GM23338 (cell line): ENCODE results near the gene IL36B. TPM values are rescaled to one million over a fixed set of nuclear protein-coding genes. Genes with fewer than 3 reads are reported as not detected.

Experiments
- ATAC-seq: fragments of 200-7000 bp; cut with Tn5 transposase; 3 replicates; pipeline ENCODE4 v1.9.1; 2020
- DNase-seq: peaks from one replicate; pipeline ENCODE4 v3.0.0-alpha.2; 2015; ENCODE audit warnings: low spot score
- H2AFZ ChIP-seq: fragments of 200-600 bp; sonication (generic); 2 replicates; pipeline ENCODE4 v1.8.0; 2016; ENCODE audit warnings: antibody characterized with exemption, mild to moderate bottlenecking, moderate library complexity
- H3F3A ChIP-seq: fragments of 200-600 bp; sonication (generic); replicated peaks from 2 replicates; pipeline ENCODE4 v1.8.0; 2017; ENCODE audit warnings: antibody characterized with exemption, mixed run types, low read depth
- H3K27ac ChIP-seq: fragments of 200-600 bp; sonication (generic); 2 replicates; pipeline ENCODE4 v1.6.1; 2016; ENCODE audit warnings: low read depth
- H3K27me3 ChIP-seq: fragments of 200-600 bp; sonication (generic); 2 replicates; pipeline ENCODE4 v1.8.0; 2016; ENCODE audit warnings: mild to moderate bottlenecking, mixed run types, moderate library complexity; ENCODE audit not compliant: insufficient read depth
- H3K36me3 ChIP-seq: fragments of 200-600 bp; sonication (generic); 2 replicates; pipeline ENCODE4 v1.8.0; 2016; ENCODE audit warnings: mild to moderate bottlenecking; ENCODE audit not compliant: insufficient read depth
- H3K4me1 ChIP-seq: fragments of 200-600 bp; sonication (generic); 2 replicates; pipeline ENCODE4 v1.8.0; 2016; ENCODE audit warnings: mild to moderate bottlenecking, moderate library complexity; ENCODE audit not compliant: insufficient read depth
- H3K4me2 ChIP-seq: fragments of 200-600 bp; sonication (generic); 2 replicates; pipeline ENCODE4 v1.7.1; 2017; ENCODE audit warnings: mixed run types
- H3K4me3 ChIP-seq: fragments of 200-600 bp; sonication (generic); 2 replicates; pipeline ENCODE4 v1.6.1; 2016; ENCODE audit warnings: mixed run types
- H3K79me2 ChIP-seq: fragments of 200-600 bp; sonication (generic); replicated peaks from 2 replicates; pipeline ENCODE4 v1.8.0; 2017; ENCODE audit warnings: mild to moderate bottlenecking; ENCODE audit not compliant: insufficient read depth
- H3K9me2 ChIP-seq: fragments of 200-600 bp; sonication (generic); 2 replicates; pipeline ENCODE4 v1.8.0; 2017; ENCODE audit not compliant: insufficient read depth
- H4K20me1 ChIP-seq: fragments of 200-600 bp; sonication (generic); replicated peaks from 2 replicates; pipeline ENCODE4 v1.8.0; 2017; ENCODE audit warnings: mild to moderate bottlenecking; ENCODE audit not compliant: insufficient read depth
- H3K27ac Mint-ChIP-seq: 2 replicates; pipeline ENCODE4 v1.8.0; 2020; ENCODE audit warnings: inconsistent platforms, mild to moderate bottlenecking, moderate library complexity, mixed read lengths
- H3K27me3 Mint-ChIP-seq: 3 replicates; pipeline ENCODE4 v1.8.0; 2022; ENCODE audit warnings: low read depth, mild to moderate bottlenecking, moderate library complexity, mixed read lengths, inconsistent platforms; ENCODE audit not compliant: insufficient read depth, poor library complexity
- H3K36me3 Mint-ChIP-seq: 3 replicates; pipeline ENCODE4 v1.8.0; 2021; ENCODE audit warnings: low read depth, mild to moderate bottlenecking, inconsistent platforms, moderate library complexity, mixed read lengths
- H3K4me1 Mint-ChIP-seq: 3 replicates; pipeline ENCODE4 v1.8.0; 2020; ENCODE audit warnings: mild to moderate bottlenecking, inconsistent platforms, mixed read lengths
- H3K4me3 Mint-ChIP-seq: 3 replicates; pipeline ENCODE4 v1.8.0; 2021; ENCODE audit warnings: moderate library complexity, mild to moderate bottlenecking, inconsistent platforms, mixed read lengths
- H3K9me3 Mint-ChIP-seq: 3 replicates; pipeline ENCODE4 v1.8.0; 2020; ENCODE audit warnings: moderate library complexity, mild to moderate bottlenecking, inconsistent platforms, mixed read lengths
- CREB1 ChIP-seq: fragments of 250-450 bp; sonication (Bioruptor Pico); IDR thresholded peaks from 2 replicates; pipeline ENCODE4 v1.5.0; 2020; ENCODE audit warnings: low read depth, mild to moderate bottlenecking, moderate library complexity
- CTCF ChIP-seq, 2 experiments: fragments of 200-600 bp in 1 of 2; sonication (generic) in 1 of 2; conservative IDR thresholded peaks; 2 replicates each; pipeline versions ENCODE4 v1.5.1 to v1.6.1; 2016 to 2017; ENCODE audit warnings: antibody characterized with exemption in 2 of 2, low read depth in 2 of 2, mild to moderate bottlenecking in 2 of 2, moderate library complexity in 1 of 2
- ETS1 ChIP-seq: IDR thresholded peaks from 2 replicates; pipeline ENCODE4 v1.6.1; 2016; ENCODE audit warnings: antibody characterized with exemption
- EZH2 ChIP-seq: fragments of 200-600 bp; sonication (generic); IDR thresholded peaks from one replicate; pipeline ENCODE4 v1.8.0; 2017; ENCODE audit warnings: antibody characterized with exemption, mild to moderate bottlenecking, low read depth; ENCODE audit not compliant: unreplicated experiment
- EZH2phosphoT487 ChIP-seq: fragments of 200-600 bp; sonication (generic); IDR thresholded peaks from one replicate; pipeline ENCODE4 v1.8.1; 2018; ENCODE audit warnings: antibody characterized with exemption; ENCODE audit not compliant: unreplicated experiment
- JUNB ChIP-seq: IDR thresholded peaks from one replicate; pipeline ENCODE4 v1.6.1; 2016; ENCODE audit warnings: antibody characterized with exemption; ENCODE audit not compliant: unreplicated experiment
- NANOG ChIP-seq: IDR thresholded peaks from 2 replicates; pipeline ENCODE4 v1.6.1; 2016; ENCODE audit warnings: antibody characterized with exemption, borderline replicate concordance
- POLR2AphosphoS5 ChIP-seq: IDR thresholded peaks from 2 replicates; pipeline ENCODE4 v1.6.1; 2016; ENCODE audit warnings: antibody characterized with exemption, low read depth
- REST ChIP-seq: IDR thresholded peaks from one replicate; pipeline ENCODE4 v1.6.1; 2018; ENCODE audit warnings: antibody characterized with exemption; ENCODE audit not compliant: unreplicated experiment
- STAT1 ChIP-seq: IDR thresholded peaks from one replicate; pipeline ENCODE4 v1.6.1; 2016; ENCODE audit warnings: antibody characterized with exemption; ENCODE audit not compliant: unreplicated experiment
- ZNF114 ChIP-seq: fragments of 250-450 bp; sonication (Bioruptor Pico); IDR thresholded peaks from 2 replicates; pipeline ENCODE4 v1.5.0; 2020; ENCODE audit warnings: mild to moderate bottlenecking, moderate library complexity
- ZNF331 ChIP-seq: fragments of 250-450 bp; sonication (Bioruptor Pico); IDR thresholded peaks from 2 replicates; pipeline ENCODE4 v1.5.0; 2020; ENCODE audit warnings: low read depth, mild to moderate bottlenecking, moderate library complexity
- polyA plus RNA-seq: library from polyadenylated mRNA; unstranded; fragments of >200 nt; fragmentation: Nextera tagmentation; extraction: Ambion mirVana; gene quantifications from 2 replicates; pipeline ENCODE4 v1.2.1, GENCODE V29; 2016
- total RNA-seq: library from RNA; depleted of rRNA; stranded (reverse); fragments of >200 nt; shearing (Covaris generic); gene quantifications from 2 replicates; pipeline ENCODE4 v1.2.3, GENCODE V29; 2014

IL36B gene
- total and polyA plus RNA-seq, 2 experiments from 2014 or later = not detected

GRCh38 chr2:113032737-113033136 is 19.9 kb downstream of the IL36B start (continued):
- TF ChIP-seq REST = no peak

GRCh38 chr2:113028112-113028511 is 24.6 kb downstream of the IL36B start:
- no peak overlapping the region for H3K27ac ChIP-seq
- H3K27ac Mint-ChIP-seq = no peak overlapping the region
- H3K36me3 ChIP-seq = no peaks in the 10 kb centered on the region
- peak overlapping the region; percentile 63; the same call in 1 of the 2 replicates for H2AFZ ChIP-seq
- H3K9me2 ChIP-seq = peaks cover 12% of the 10 kb centered on the region; the same call in 1 of the 2 replicates
- H3K4me1 ChIP-seq = peaks cover 5% of the 10 kb centered on the region; the same call in 1 of the 2 replicates
- no peaks in the 10 kb centered on the region for H3K27me3 ChIP-seq
- peaks cover 13% of the 10 kb centered on the region; the same call in 2 of the 3 replicates for H3K4me1 Mint-ChIP-seq
- H3K36me3 Mint-ChIP-seq = no peaks in the 10 kb centered on the region
- DNase-seq (peak; percentile 15), ATAC-seq (peak; percentile 73)
- no peaks in the 10 kb centered on the region for H4K20me1 ChIP-seq
- no peaks in the 10 kb centered on the region for H3F3A ChIP-seq
- no peaks in the 10 kb centered on the region; the same call in 1 of the 3 replicates for H3K9me3 Mint-ChIP-seq
- H3K4me3 ChIP-seq = no peak overlapping the region
- H3K4me2 ChIP-seq = no peak overlapping the region
- H3K4me3 Mint-ChIP-seq = no peak overlapping the region
- no peaks in the 10 kb centered on the region for H3K79me2 ChIP-seq
- peaks cover 5% of the 10 kb centered on the region for H3K27me3 Mint-ChIP-seq
- TF ChIP-seq STAT1 (no peak), ZNF331 (no peak), REST (no peak), POLR2AphosphoS5 (no peak), ETS1 (no peak), EZH2phosphoT487 (no peak), CREB1 (CRISPR knock-in tag) (no peak), JUNB (no peak), EZH2 (no peak), NANOG (no peak), ZNF114 (CRISPR knock-in tag) (no peak), CTCF (conservative IDR thresholded peaks at IDR 0.05; ENCODE audit: low read depth in 2 of 2) (no peak)
